ENCODE measurements around the gene ART1.

ART1 gene

DNA sequence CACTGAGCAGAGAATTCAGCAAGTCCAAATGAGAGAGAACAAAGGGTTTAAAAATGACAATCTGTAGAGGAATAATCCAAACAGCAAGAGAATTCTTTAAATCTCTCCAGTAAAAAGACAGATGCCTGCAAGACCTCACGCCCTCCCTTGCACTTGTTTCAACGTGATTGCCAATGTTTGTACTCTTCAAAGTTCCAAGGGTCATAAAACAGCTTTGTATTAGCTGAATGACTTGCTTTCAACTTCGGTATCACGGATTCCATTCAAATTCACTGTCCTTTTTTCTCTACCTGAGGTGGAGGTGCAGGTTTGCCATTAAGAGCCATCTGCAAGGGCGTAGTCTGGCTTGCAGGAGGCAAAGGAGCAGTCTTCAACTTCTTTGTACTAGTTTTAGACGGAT, 67.3 kb downstream of the ART1 start:
- DNase-seq (ENCODE audit: low read depth in 1 of 2, low spot score in 1 of 2): no peak
